Pancreas (tissue), 10 donors: ENCODE measurements around the gene KRAS. TPM values are rescaled to one million over a fixed set of nuclear protein-coding genes. Genes with fewer than 3 reads are reported as not detected.

Source experiments
- ATAC-seq, 4 donors: fragments of 200-7000 bp; cut with Tn5 transposase; one replicate each; pipeline versions ENCODE4 v1.8.0 to v1.9.1; 2020; ENCODE audit warnings: mild to moderate bottlenecking in 4 of 4, moderate library complexity in 4 of 4
- DNase-seq, 6 donors: peaks; one replicate each; pipeline ENCODE4 v3.0.0-alpha.2; 2020
- FAIRE-seq: peaks from 2 replicates; lab custom pipeline; 2012; peaks lifted over from hg19 to GRCh38; lab: Jason Lieb, UNC
- H3K27ac ChIP-seq, 4 donors: fragments of 200-600 bp; sonication (generic); 1 replicate in 3 of 4; 2 replicates in 1 of 4; pipeline versions ENCODE4 v1.5.0 to v1.8.0; 2020
- H3K27me3 ChIP-seq, 4 donors: fragments of 200-600 bp; one replicate each; pipeline ENCODE4 v1.8.0; 2021
- H3K36me3 ChIP-seq, 3 donors: fragments of 200-600 bp; sonication (generic) in 1 of 3; one replicate each; pipeline versions ENCODE4 v1.5.0 to v1.8.0; 2020 to 2021
- H3K4me1 ChIP-seq, 3 donors: fragments of 200-600 bp; one replicate each; pipeline ENCODE4 v1.8.0; 2021
- H3K4me3 ChIP-seq, 4 donors: fragments of 200-600 bp; sonication (generic) in 2 of 4; one replicate each; pipeline versions ENCODE4 v1.5.0 to v1.8.0; 2020 to 2021
- H3K9me3 ChIP-seq, 4 donors: fragments of 200-600 bp; one replicate each; pipeline ENCODE4 v1.8.0; 2021
- WGBS, 2 donors: extraction: QIAGEN DNeasy Blood & Tissue Kit; methylation state at CpG; one replicate each; pipeline ENCODE4 v1.1.7; 2013; 5-methylcytosine and 5-hydroxymethylcytosine counted together
- intact Hi-C, 3 donors: fragments of 100-400 bp; cut with DNase I; formaldehyde crosslinking; loops; one replicate each; pipeline versions ENCODE4 v1.11.1 to v1.14.2; 2022
- polyA plus RNA-seq, 2 donors: library from polyadenylated mRNA; stranded (reverse); fragments of 200-250 nt; gene quantifications; one replicate each; pipeline ENCODE4 v1.2.3, GENCODE V29; 2013
- total RNA-seq, 6 donors: library from RNA; stranded (reverse); fragmentation: NEBNext Ultra II Directional in 4 of 6; extraction: Animal tissue kit (Norgen Biotek cat#: 25700) in 4 of 6; gene quantifications; one replicate each; pipeline versions ENCODE4 v1.2.1 to v1.2.4, GENCODE V29; 2021 to 2023
- TF ChIP-seq, protein P1 (sequence below), 4 donors: fragments of 200-600 bp; sonication (generic) in 3 of 4; IDR thresholded peaks; one replicate each; pipeline versions ENCODE4 v1.5.0 to v1.8.0; 2021; ENCODE audit warnings: antibody characterized with exemption in 4 of 4
- donor health status: healthy with polysubstance abuse.
- donor health status: DM: no; HTN: no; CAD: no; lungs with moderate emphysema.
- donor health status: DM: no; HTN: no; CAD: no.
- donor health status: control.
- donor health status: control.
- donor health status: Bipolar disorder and iron deficiency.
- donor health status: DM: yes; HTN: yes; CAD: no.
- donor health status: DM: no; HTN: no; CAD: no.
- donor health status: DM: no; HTN: no; CAD: no.
- donor health status: DM: yes; HTN: yes; CAD: no.

The KRAS gene
- total and polyA plus RNA-seq, 8 donors: 3.1 to 17.6 (median 8.2) TPM

DNA sequence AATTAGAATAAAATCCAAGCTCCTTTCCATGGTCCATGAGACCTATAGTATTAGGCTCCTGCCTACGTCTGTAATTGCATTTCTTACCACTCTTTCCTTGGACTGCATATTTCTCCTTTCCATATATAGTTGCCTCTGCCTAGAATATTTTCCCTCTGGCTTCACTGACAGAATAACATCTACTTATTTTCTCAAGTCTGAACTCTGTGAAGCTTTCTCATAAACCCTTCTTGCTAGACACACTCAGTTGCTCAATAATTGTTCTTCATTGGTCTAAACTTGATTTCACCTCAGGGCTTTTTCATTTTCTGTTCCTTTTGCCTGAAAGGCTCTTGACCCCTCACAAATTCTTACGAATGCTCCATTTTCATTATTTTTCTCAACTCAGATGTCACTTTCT is 36.9 kb upstream of the KRAS start:
- ATAC-seq (no peak), DNase-seq (no peak), FAIRE-seq (no peak)
- TF ChIP-seq, protein P1, sequence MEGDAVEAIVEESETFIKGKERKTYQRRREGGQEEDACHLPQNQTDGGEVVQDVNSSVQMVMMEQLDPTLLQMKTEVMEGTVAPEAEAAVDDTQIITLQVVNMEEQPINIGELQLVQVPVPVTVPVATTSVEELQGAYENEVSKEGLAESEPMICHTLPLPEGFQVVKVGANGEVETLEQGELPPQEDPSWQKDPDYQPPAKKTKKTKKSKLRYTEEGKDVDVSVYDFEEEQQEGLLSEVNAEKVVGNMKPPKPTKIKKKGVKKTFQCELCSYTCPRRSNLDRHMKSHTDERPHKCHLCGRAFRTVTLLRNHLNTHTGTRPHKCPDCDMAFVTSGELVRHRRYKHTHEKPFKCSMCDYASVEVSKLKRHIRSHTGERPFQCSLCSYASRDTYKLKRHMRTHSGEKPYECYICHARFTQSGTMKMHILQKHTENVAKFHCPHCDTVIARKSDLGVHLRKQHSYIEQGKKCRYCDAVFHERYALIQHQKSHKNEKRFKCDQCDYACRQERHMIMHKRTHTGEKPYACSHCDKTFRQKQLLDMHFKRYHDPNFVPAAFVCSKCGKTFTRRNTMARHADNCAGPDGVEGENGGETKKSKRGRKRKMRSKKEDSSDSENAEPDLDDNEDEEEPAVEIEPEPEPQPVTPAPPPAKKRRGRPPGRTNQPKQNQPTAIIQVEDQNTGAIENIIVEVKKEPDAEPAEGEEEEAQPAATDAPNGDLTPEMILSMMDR (IDR thresholded peaks at IDR 0.05): no peak
- intact Hi-C loops: no loop called here
- no peaks in the 10 kb centered on the region for H3K36me3 ChIP-seq
- H3K4me1 ChIP-seq: no peaks in the 10 kb centered on the region
- no peaks in the 10 kb centered on the region for H3K9me3 ChIP-seq
- no peak overlapping the region for H3K27ac ChIP-seq
- H3K4me3 ChIP-seq: no peak overlapping the region
- no peaks in the 10 kb centered on the region for H3K27me3 ChIP-seq
- 55 to 84% methylated on average over 2 of the region's 2 CpGs for WGBS, 2 donors

DNA sequence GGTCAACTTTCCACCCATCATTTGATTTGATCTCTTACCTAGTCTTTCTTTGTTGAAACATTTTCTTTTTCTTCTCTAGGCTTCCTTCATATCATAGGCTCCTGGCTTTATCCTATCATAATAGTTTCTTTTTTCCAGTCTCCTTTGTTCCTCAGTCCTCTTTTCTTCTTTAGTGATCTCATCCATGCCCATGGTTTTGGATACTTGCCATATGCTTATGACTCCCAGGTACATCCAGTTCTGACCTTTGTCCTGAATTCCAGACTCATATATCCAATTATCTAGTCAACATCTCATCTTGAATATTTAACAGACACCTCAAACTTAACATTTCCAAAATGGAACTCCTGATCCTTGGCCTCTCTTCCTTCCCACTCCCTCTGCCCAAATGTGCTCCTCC is 36.1 kb upstream of the KRAS start:
- TF ChIP-seq, protein P1 (IDR thresholded peaks at IDR 0.05): no peak
- Histone ChIP-seq H3K4me3 (no peak overlapping the region), H3K27ac (no peak overlapping the region), H3K4me1 (no peaks in the 10 kb centered on the region), H3K27me3 (no peaks in the 10 kb centered on the region), H3K9me3 (no peaks in the 10 kb centered on the region), H3K36me3 (no peaks in the 10 kb centered on the region)
- ATAC-seq (no peak), FAIRE-seq (no peak), DNase-seq (no peak)
- intact Hi-C loops: no loop called here

DNA sequence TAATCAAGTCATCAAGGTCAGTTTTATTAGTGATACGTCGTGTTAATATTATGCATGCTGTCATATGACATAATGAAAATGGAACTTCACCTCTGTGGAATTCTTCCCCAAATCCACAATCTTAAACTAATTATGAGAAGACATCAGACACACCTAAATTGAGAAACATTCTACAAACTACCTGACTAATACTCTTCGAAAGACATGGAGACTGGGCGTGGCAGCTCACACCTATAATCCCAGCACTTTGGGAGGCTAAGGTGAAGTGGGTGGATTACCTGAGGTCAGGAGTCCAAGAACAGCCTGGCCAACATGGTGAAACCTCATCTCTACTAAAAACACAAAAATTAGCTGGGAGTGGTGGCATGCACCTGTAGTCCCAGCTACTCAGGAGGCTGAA is 33.3 kb upstream of the KRAS start:
- FAIRE-seq: no peak
- Histone ChIP-seq H3K36me3 (no peaks in the 10 kb centered on the region), H3K4me3 (no peak overlapping the region), H3K27ac (no peak overlapping the region), H3K4me1 (no peaks in the 10 kb centered on the region), H3K9me3 (no peaks in the 10 kb centered on the region), H3K27me3 (no peaks in the 10 kb centered on the region)
- no peak for ATAC-seq
- no peak for DNase-seq
- TF ChIP-seq, protein P1 (IDR thresholded peaks at IDR 0.05): no peak
- intact Hi-C loops: no loop called here
- WGBS, 2 donors: 92 to 96% methylated on average over 4 of the region's 4 CpGs

DNA sequence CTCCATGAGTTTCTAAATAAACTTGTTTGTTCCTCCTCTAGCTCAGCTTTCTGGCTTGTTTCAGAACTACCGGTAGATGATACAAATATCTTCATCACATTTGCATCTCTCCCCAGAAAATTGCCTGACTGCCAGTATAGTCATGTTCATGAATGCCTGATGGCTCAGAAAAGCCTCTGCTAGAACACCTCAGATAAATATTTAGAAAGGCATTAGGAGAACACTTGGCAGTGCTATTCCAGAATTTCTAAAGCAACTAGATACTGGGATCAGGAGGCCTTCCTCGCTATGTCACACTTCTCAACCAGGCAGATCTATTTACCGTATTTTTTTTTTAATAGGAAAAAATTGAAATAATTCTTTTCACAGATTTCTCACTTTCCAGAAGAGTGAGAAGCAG is 32.3 kb upstream of the KRAS start:
- no peak for ATAC-seq
- DNase-seq: no peak
- Histone ChIP-seq H3K27me3 (no peaks in the 10 kb centered on the region), H3K36me3 (no peaks in the 10 kb centered on the region), H3K4me3 (no peak overlapping the region), H3K27ac (no peak overlapping the region), H3K4me1 (no peaks in the 10 kb centered on the region), H3K9me3 (no peaks in the 10 kb centered on the region)
- TF ChIP-seq, protein P1 (IDR thresholded peaks at IDR 0.05): no peak
- intact Hi-C loops: no loop called here
- no peak for FAIRE-seq
- 87 to 90% methylated on average over 3 of the region's 3 CpGs for WGBS, 2 donors

DNA sequence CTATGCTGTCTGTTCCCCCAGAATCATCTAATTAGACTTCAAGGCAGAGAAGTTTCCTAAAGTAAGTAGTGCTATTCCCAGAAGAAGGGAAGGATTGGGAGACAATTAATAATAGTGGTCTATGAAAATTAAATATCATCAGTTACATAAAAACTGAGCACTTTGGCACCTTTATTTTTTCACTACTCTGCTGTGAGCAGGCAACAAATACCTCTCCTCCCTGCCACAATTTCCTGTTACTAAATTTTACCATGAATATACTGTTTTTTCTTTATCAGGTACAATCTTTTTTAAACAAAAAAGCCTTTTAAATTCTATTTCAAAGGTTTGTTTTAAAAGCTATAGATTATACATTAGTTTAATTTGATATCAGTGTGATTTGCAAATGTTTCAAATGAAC is 29.4 kb upstream of the KRAS start:
- no peak overlapping the region for H3K27ac ChIP-seq
- H3K9me3 ChIP-seq: no peaks in the 10 kb centered on the region
- no peaks in the 10 kb centered on the region for H3K27me3 ChIP-seq
- DNase-seq (no peak), FAIRE-seq (no peak), ATAC-seq (no peak)
- no peaks in the 10 kb centered on the region for H3K36me3 ChIP-seq
- TF ChIP-seq, protein P1 (IDR thresholded peaks at IDR 0.05): no peak
- intact Hi-C loops: no loop called here
- H3K4me3 ChIP-seq: no peak overlapping the region
- H3K4me1 ChIP-seq: no peaks in the 10 kb centered on the region
